ENCODE results near the gene SH3RF1. TPM values are rescaled to one million over a fixed set of nuclear protein-coding genes. Genes with fewer than 3 reads are reported as not detected.

The SH3RF1 gene
- total RNA-seq, 1 experiment from 2014 or later = 59.5 TPM

GRCh38 chr4:169122422-169122821 is 148.3 kb downstream of the SH3RF1 start (continued):
- TF ChIP-seq TCF7L2 (IDR thresholded peaks at IDR 0.05; ENCODE audit: borderline replicate concordance, extremely low read depth, insufficient read depth, insufficient read length) (no peak), ELF1 (IDR thresholded peaks at IDR 0.05; ENCODE audit: borderline replicate concordance, low read depth) (no peak), CTCF (IDR thresholded peaks at IDR 0.05 in 2 of 3, conservative IDR thresholded peaks at IDR 0.05 in 1 of 3; ENCODE audit: borderline replicate concordance in 1 of 3, insufficient read depth in 1 of 3, low read depth in 2 of 3, low read length in 2 of 3) (no peak), RAD21 (IDR thresholded peaks at IDR 0.05; ENCODE audit: low read depth) (no peak), ZNF274 (IDR thresholded peaks at IDR 0.05; ENCODE audit: low read depth, low read length) (no peak), JUND (IDR thresholded peaks at IDR 0.05) (no peak)

DNA sequence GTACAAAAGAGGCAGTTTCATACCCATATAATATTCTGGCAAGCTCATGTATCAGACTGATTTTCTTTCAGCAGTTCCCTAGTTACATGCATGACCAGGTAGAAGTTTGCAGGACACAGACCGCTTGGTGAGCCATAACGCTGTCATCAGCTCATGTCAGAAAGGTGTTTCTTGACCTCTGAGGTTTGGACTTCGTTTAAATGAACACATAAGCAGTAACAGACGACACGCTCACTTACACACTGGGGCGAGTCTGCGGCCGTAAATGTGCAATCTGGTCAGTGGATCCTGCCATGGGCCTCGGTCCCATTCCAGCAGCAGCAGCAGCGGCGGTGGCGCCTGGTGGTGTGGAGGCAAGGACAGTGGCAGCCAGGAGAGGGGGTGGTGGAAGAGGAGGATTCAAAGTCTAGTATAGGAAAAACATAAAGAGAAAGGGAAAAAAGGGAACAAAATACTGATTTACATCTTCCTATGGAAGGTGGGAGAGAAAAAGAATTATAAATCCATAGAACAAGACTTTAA is 148.8 kb downstream of the SH3RF1 start:
- H3K9ac ChIP-seq (ENCODE audit: low read length) = no peak overlapping the region
- intact Hi-C loops (cut with micrococcal nuclease) = no loop called here
- no peak overlapping the region for H3K27ac ChIP-seq (ENCODE audit: low read depth, low read length)
- H3K27me3 ChIP-seq (ENCODE audit: insufficient read depth, low read length) = no peaks in the 10 kb centered on the region
- peaks cover 4 to 29% of the 10 kb centered on the region in 2 experiments; a peak in 2 of 4 replicates for H3K36me3 ChIP-seq (ENCODE audit: control insufficient read depth in 1 of 2, insufficient read depth in 2 of 2, low read length in 2 of 2)
- POLR2A ChIA-PET = no interaction called here
- H3K4me3 ChIP-seq (replicated peaks in 1 of 2; ENCODE audit: low read depth in 1 of 2, low read length in 2 of 2) = no peak overlapping the region
- no peaks in the 10 kb centered on the region for H4K20me1 ChIP-seq (ENCODE audit: insufficient read depth)
- RAD21 ChIA-PET (ENCODE audit: low non-redundant PET in 1 of 2, low total read pairs in 2 of 2, uncharacterized antibody in 2 of 2, unreplicated experiment in 2 of 2) = no interaction called here
- DNase-seq (ENCODE audit: low read depth, low spot score) (no peak), ATAC-seq (no peak)
- BruUV-seq (replicated peaks) = no TSS peak
- CTCF ChIA-PET = no interaction called here
- no peaks in the 10 kb centered on the region for H3K9me3 ChIP-seq (ENCODE audit: control insufficient read depth in 1 of 2, insufficient read depth in 1 of 2, low read depth in 1 of 2, low read length in 2 of 2)
- no peak overlapping the region for H3K4me2 ChIP-seq (ENCODE audit: low read length)
- no peaks in the 10 kb centered on the region for H3K9me2 ChIP-seq (ENCODE audit: insufficient read depth)
- H3K4me1 ChIP-seq (ENCODE audit: control insufficient read depth in 1 of 2, insufficient read depth in 2 of 2, low read length in 2 of 2) = peaks cover 0 to 7% of the 10 kb centered on the region in 2 experiments; a peak in 2 of 4 replicates
- H3K79me2 ChIP-seq (ENCODE audit: insufficient read depth, low read length) = no peaks in the 10 kb centered on the region
- H2AFZ ChIP-seq (ENCODE audit: low read depth, low read length, poor library complexity, severe bottlenecking) = no peak overlapping the region
- TF ChIP-seq POLR2A (IDR thresholded peaks at IDR 0.05; ENCODE audit: borderline replicate concordance, extremely low read depth, insufficient read depth, insufficient read length) = no peak
- TF ChIP-seq SP1 (IDR thresholded peaks at IDR 0.05; ENCODE audit: low read depth) = no peak
- TF ChIP-seq EGR1 (IDR thresholded peaks at IDR 0.05; ENCODE audit: low read depth) = no peak
- TF ChIP-seq YY1 (IDR thresholded peaks at IDR 0.05; ENCODE audit: extremely low read depth, insufficient replicate concordance, low read depth, low read length) = no peak
- no peak for TF ChIP-seq RAD21 (IDR thresholded peaks at IDR 0.05; ENCODE audit: low read depth)
- TF ChIP-seq, protein P1, sequence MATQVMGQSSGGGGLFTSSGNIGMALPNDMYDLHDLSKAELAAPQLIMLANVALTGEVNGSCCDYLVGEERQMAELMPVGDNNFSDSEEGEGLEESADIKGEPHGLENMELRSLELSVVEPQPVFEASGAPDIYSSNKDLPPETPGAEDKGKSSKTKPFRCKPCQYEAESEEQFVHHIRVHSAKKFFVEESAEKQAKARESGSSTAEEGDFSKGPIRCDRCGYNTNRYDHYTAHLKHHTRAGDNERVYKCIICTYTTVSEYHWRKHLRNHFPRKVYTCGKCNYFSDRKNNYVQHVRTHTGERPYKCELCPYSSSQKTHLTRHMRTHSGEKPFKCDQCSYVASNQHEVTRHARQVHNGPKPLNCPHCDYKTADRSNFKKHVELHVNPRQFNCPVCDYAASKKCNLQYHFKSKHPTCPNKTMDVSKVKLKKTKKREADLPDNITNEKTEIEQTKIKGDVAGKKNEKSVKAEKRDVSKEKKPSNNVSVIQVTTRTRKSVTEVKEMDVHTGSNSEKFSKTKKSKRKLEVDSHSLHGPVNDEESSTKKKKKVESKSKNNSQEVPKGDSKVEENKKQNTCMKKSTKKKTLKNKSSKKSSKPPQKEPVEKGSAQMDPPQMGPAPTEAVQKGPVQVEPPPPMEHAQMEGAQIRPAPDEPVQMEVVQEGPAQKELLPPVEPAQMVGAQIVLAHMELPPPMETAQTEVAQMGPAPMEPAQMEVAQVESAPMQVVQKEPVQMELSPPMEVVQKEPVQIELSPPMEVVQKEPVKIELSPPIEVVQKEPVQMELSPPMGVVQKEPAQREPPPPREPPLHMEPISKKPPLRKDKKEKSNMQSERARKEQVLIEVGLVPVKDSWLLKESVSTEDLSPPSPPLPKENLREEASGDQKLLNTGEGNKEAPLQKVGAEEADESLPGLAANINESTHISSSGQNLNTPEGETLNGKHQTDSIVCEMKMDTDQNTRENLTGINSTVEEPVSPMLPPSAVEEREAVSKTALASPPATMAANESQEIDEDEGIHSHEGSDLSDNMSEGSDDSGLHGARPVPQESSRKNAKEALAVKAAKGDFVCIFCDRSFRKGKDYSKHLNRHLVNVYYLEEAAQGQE (IDR thresholded peaks at IDR 0.05; ENCODE audit: low read depth) = no peak
- TF ChIP-seq, protein P2, sequence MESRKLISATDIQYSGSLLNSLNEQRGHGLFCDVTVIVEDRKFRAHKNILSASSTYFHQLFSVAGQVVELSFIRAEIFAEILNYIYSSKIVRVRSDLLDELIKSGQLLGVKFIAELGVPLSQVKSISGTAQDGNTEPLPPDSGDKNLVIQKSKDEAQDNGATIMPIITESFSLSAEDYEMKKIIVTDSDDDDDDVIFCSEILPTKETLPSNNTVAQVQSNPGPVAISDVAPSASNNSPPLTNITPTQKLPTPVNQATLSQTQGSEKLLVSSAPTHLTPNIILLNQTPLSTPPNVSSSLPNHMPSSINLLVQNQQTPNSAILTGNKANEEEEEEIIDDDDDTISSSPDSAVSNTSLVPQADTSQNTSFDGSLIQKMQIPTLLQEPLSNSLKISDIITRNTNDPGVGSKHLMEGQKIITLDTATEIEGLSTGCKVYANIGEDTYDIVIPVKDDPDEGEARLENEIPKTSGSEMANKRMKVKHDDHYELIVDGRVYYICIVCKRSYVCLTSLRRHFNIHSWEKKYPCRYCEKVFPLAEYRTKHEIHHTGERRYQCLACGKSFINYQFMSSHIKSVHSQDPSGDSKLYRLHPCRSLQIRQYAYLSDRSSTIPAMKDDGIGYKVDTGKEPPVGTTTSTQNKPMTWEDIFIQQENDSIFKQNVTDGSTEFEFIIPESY (IDR thresholded peaks at IDR 0.05; ENCODE audit: extremely low read depth, insufficient replicate concordance, low read length) = no peak
- no peak for TF ChIP-seq SRF (IDR thresholded peaks at IDR 0.05; ENCODE audit: low read depth)
- TF ChIP-seq, protein P3, sequence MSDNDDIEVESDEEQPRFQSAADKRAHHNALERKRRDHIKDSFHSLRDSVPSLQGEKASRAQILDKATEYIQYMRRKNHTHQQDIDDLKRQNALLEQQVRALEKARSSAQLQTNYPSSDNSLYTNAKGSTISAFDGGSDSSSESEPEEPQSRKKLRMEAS (IDR thresholded peaks at IDR 0.05) = no peak
- TF ChIP-seq FOSL1 (IDR thresholded peaks at IDR 0.05; ENCODE audit: low read depth) = no peak
- TF ChIP-seq EZH2 (IDR thresholded peaks at IDR 0.05) = no peak
- TF ChIP-seq ELF1 (IDR thresholded peaks at IDR 0.05; ENCODE audit: borderline replicate concordance, low read depth) = no peak
- TF ChIP-seq SIN3A (IDR thresholded peaks at IDR 0.05; ENCODE audit: low read depth) = no peak
- TF ChIP-seq POLR2AphosphoS5 (IDR thresholded peaks at IDR 0.05; ENCODE audit: low read depth, low read length) = no peak
- TF ChIP-seq ZFX (IDR thresholded peaks at IDR 0.05) = no peak
- no peak for TF ChIP-seq ZNF274 (IDR thresholded peaks at IDR 0.05; ENCODE audit: low read depth, low read length)
